Right lobe of liver (tissue), 6 donors: Measurements from ENCODE around the gene NUDT5. TPM values are rescaled to one million over a fixed set of nuclear protein-coding genes. Genes with fewer than 3 reads are reported as not detected.
"Not testable (repeated sequence)": the region's sequence is repeated elsewhere in the genome, so short reads cannot be mapped to it uniquely, and the experiment has no call there.

Experiments used
- ATAC-seq, 4 donors: fragments of 200-7000 bp; cut with Tn5 transposase; one replicate each; pipeline ENCODE4 v1.9.1; 2020; ENCODE audit warnings: mild to moderate bottlenecking in 4 of 4, moderate library complexity in 4 of 4
- DNase-seq, 3 donors: peaks; one replicate each; pipeline ENCODE4 v3.0.0-alpha.2; 2020
- H3K27ac ChIP-seq, 3 donors: fragments of 200-600 bp; one replicate each; pipeline ENCODE4 v1.8.0; 2022
- H3K27me3 ChIP-seq, 2 donors: fragments of 200-600 bp; one replicate each; pipeline ENCODE4 v1.8.0; 2022
- H3K36me3 ChIP-seq, 4 donors: fragments of 200-600 bp; sonication (generic) in 1 of 4; one replicate each; pipeline versions ENCODE4 v1.5.1 to v1.8.0; 2017 to 2022; ENCODE audit warnings: control low read depth in 1 of 4
- H3K4me1 ChIP-seq, 4 donors: fragments of 200-600 bp; sonication (generic) in 1 of 4; one replicate each; pipeline versions ENCODE4 v1.5.1 to v1.8.0; 2017 to 2022; ENCODE audit warnings: control low read depth in 1 of 4
- H3K4me3 ChIP-seq, 3 donors: fragments of 200-600 bp; one replicate each; pipeline ENCODE4 v1.8.0; 2022
- H3K9me3 ChIP-seq, 4 donors: fragments of 200-600 bp; sonication (generic) in 1 of 4; one replicate each; pipeline versions ENCODE4 v1.5.1 to v1.8.0; 2017 to 2022; ENCODE audit warnings: control low read depth in 1 of 4
- POLR2A ChIP-seq: fragments of 450-650 bp; IDR thresholded peaks from one replicate; pipeline ENCODE4 v1.6.1; 2017; ENCODE audit warnings: antibody characterized with exemption, mild to moderate bottlenecking
- WGBS: methylation state at CpG from one replicate; pipeline ENCODE4 v1.1.6; 2018; ENCODE audit warnings: low coverage, low lambda C conversion rate; ENCODE audit not compliant: insufficient coverage; ENCODE audit errors: missing lambda C conversion rate; 5-methylcytosine and 5-hydroxymethylcytosine counted together
- intact Hi-C, 2 donors: fragments of 100-400 bp; cut with DNase I; formaldehyde crosslinking; loops; one replicate each; pipeline versions ENCODE4 v1.11.2 to v1.14.1; 2022
- total RNA-seq, 6 experiments: library from RNA; depleted of rRNA in 2 of 6; stranded (reverse); fragments of >200 nt in 2 of 6; fragmentation: NEBNext Ultra II Directional in 3 of 6; extraction: Animal tissue kit (Norgen Biotek cat#: 25700) in 3 of 6; gene quantifications; one replicate each; pipeline versions ENCODE4 v1.1.0 to v1.2.4, GENCODE V29; 2016 to 2023
- TF ChIP-seq, protein P1 (sequence below), 4 donors: fragments of 200-600 bp in 3 of 4; fragments of 450-650 bp in 1 of 4; IDR thresholded peaks; one replicate each; pipeline versions ENCODE4 v1.5.1 to v1.8.0; 2016 to 2022; ENCODE audit warnings: antibody characterized with exemption in 4 of 4, mild to moderate bottlenecking in 2 of 4
- donor health status: DM: no; HTN: yes; CAD: no.
- donor health status: DM: no; HTN: no; CAD: no.
- donor health status: DM: no; HTN: no; CAD: no.
- donor health status: DM: no; HTN: yes; CAD: no.
- donor health status: DM: no; HTN: yes; CAD: no.

NUDT5 gene
- total RNA-seq, 6 experiments from 2014 or later = 48.6 to 64.3 (median 55.8) TPM

DNA sequence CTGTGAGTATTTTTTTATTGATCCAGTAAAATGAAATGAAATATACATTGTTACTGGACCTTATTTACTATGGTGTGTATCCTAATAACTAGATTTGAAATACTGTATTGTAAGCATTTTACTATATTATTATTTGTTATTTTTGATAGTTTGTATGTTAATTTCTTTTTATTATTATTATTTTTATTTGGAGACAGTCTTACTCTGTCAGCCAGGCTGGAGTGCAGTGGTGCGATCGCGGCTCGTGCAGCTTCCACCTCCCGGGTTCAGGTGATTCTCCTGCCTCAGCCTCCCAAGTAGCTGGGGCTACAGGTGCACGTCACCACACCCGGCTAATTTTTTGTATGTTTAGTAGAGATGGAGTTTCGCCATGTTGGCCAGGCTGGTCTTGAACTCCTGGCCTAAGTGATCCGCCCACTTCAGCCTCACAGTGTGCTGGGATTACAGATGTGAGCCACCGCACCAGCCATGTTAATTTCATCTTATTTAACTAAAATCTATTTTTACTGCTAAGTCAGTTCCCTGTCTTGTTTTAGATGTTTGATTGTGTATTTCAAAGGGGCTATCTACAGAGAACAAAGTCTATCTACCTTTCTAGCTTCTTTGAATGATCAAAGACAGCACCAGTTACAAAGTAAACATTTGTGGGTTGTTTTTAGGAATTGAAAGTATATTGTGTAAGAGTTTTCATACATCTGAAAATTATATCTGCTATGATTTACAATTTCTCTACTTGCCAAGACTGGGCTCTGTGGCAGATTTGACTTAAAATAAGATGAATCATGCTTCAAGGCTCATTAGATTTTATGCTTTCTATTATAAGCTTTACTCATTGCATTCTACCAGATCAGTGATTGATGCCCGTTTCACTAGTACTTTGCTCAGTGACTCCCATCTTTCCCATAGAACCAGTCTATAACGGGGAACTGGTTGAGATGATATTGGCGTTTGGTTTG is 41.9 kb upstream of the NUDT5 start:
- DNase-seq (no peak), ATAC-seq (peak in 2 of 4 donors; percentile 11 to 57)
- intact Hi-C loops = no loop called here
- no peaks in the 10 kb centered on the region for H3K9me3 ChIP-seq
- H3K4me1 ChIP-seq = peaks cover 0 to 23% (median 4%) of the 10 kb centered on the region in 4 donors
- no peaks in the 10 kb centered on the region for H3K27me3 ChIP-seq
- no peak overlapping the region for H3K27ac ChIP-seq
- peaks cover 0 to 9% (median 2%) of the 10 kb centered on the region in 4 donors for H3K36me3 ChIP-seq
- no peak overlapping the region for H3K4me3 ChIP-seq
- no peak for TF ChIP-seq POLR2A
- TF ChIP-seq, protein P1, sequence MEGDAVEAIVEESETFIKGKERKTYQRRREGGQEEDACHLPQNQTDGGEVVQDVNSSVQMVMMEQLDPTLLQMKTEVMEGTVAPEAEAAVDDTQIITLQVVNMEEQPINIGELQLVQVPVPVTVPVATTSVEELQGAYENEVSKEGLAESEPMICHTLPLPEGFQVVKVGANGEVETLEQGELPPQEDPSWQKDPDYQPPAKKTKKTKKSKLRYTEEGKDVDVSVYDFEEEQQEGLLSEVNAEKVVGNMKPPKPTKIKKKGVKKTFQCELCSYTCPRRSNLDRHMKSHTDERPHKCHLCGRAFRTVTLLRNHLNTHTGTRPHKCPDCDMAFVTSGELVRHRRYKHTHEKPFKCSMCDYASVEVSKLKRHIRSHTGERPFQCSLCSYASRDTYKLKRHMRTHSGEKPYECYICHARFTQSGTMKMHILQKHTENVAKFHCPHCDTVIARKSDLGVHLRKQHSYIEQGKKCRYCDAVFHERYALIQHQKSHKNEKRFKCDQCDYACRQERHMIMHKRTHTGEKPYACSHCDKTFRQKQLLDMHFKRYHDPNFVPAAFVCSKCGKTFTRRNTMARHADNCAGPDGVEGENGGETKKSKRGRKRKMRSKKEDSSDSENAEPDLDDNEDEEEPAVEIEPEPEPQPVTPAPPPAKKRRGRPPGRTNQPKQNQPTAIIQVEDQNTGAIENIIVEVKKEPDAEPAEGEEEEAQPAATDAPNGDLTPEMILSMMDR (IDR thresholded peaks at IDR 0.05) = no peak
- WGBS = 88% methylated on average over 13 of the region's 13 CpGs

DNA sequence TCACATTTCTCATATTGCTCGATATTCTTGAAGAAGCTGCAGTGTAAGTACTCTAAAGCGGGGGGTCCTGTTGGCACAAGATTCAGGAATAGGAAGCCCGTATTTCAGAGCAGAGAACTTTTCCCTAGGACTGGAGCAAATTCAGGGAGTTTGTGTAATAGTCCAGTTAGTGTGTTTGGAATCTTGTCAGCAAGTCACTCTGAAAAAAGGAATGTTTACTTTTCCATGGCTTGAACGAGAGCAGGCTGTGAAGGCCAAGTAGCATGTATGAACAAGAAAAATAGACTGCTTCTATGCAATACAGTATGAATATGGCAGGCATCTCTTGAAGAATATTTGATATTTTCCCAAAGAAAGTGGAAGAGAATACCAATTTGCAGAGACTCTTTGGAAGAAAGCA is 40.1 kb upstream of the NUDT5 start:
- DNase-seq = no peak
- no peak for TF ChIP-seq POLR2A
- TF ChIP-seq, protein P1 (IDR thresholded peaks at IDR 0.05) = no peak
- Histone ChIP-seq H3K36me3 (peaks cover 0 to 23% (median 8%) of the 10 kb centered on the region in 4 donors), H3K27ac (peak overlapping the region in 2 of 3 donors; percentile 5 to 47), H3K4me1 (peaks cover 0 to 23% (median 4%) of the 10 kb centered on the region in 4 donors), H3K9me3 (no peaks in the 10 kb centered on the region), H3K27me3 (no peaks in the 10 kb centered on the region), H3K4me3 (no peak overlapping the region)
- intact Hi-C loops = no loop called here
- WGBS = 14% methylated on average over 4 of the region's 4 CpGs
- ATAC-seq = peak; percentile 72 to 88 (median 80)

DNA sequence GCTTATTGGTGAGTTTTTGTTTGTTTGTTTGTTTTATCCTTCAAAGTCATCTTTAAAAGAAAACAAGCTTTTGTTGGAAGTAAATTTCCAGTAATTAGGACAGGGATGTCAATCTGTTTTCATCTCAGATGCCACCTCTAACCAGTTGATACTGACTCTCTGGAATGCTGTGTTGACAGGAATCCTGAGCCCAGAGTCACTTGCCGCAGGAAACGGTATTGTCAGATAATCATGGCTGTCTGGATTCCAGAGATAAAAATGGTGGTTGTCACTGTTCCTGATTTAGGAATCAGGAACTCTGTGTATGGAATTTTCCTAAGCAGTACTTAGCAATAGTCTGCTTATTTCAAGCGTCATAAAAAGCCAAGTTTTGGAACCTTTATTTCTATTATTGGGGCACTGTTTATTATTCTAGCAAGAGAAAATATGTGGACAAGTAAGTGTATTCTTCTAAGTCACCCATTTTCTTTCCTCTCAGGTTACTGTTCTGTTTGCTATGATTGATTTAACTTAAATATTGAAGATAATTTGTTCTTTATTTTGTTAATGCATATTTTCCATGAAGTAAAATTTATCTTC is 39.5 kb upstream of the NUDT5 start:
- H3K36me3 ChIP-seq = peaks cover 0 to 28% (median 10%) of the 10 kb centered on the region in 4 donors
- H3K4me1 ChIP-seq = peaks cover 0 to 23% (median 4%) of the 10 kb centered on the region in 4 donors
- intact Hi-C loops = no loop called here
- no peak for DNase-seq
- TF ChIP-seq POLR2A = no peak
- TF ChIP-seq, protein P1 (IDR thresholded peaks at IDR 0.05) = no peak
- no peaks in the 10 kb centered on the region for H3K9me3 ChIP-seq
- H3K27me3 ChIP-seq = no peaks in the 10 kb centered on the region
- H3K4me3 ChIP-seq = no peak overlapping the region
- ATAC-seq = peak in 3 of 4 donors; percentile 28 to 70 (median 33)
- peak overlapping the region in 2 of 3 donors; percentile 5 to 47 for H3K27ac ChIP-seq
- WGBS = 66% methylated on average over 3 of the region's 3 CpGs

DNA sequence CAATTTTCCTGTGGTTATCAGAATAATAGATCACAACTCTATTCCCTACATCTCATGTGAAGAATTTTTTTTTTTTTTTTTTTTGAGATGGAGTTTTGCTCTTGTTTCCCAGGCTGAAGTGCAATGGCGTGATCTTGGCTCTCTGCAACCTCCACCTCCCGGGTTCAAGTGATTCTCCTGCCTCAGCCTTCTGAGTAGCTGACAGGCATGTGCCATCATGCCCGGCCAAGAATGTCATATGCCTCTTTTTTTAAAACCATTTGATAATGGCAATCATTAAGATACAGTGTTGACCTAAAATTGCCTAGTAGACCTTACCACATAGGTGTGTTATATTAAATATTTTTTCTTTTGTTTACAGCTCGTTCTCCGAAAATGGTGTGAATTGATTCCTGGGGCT is 39.0 kb upstream of the NUDT5 start:
- H3K9me3 ChIP-seq, H3K27me3 ChIP-seq, DNase-seq, ATAC-seq, H3K27ac ChIP-seq, intact Hi-C loops, H3K4me3 ChIP-seq: not testable (repeated sequence)
- Histone ChIP-seq H3K36me3 (peaks cover 0 to 28% (median 10%) of the 10 kb centered on the region in 4 donors), H3K4me1 (peaks cover 0 to 23% (median 4%) of the 10 kb centered on the region in 4 donors)
- 92% methylated on average over 5 of the region's 5 CpGs for WGBS

DNA sequence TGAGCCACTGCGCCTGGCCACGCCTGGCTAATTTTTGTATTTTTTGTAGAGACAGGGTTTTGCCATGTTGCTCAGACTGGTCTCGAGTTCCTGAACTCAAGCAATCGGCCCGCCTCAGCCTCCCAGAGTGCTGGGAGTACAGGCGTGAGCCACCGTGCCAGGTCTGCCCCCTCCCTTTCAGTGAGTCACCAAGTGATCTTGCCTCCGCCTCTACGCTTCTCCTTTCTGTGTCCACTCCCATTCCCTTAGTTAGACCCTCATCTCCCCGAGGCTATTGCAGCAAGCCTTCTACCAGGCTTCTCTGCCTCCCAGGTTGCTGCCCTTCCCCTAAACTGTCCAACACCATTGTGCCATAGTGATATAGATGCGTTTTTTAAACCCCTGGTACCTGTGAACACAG is 33.2 kb upstream of the NUDT5 start:
- H3K9me3 ChIP-seq = no peaks in the 10 kb centered on the region

DNA sequence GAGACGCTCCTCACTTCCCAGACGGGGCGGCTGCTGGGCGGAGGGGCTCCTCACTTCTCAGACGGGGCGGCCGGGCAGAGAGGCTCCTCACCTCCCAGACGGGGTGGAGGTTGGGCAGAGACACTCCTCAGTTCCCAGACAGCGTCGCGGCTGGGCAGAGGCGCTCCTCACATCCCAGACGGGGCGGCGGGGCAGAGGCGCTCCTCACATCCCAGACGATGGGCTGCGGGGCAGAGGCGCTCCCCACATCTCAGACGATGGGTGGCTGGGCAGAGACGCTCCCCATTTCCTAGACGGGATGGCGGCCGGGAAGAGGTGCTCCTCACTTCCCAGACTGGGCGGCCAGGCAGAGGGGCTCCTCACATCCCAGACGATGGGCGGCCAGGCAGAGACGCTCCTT is 30.7 kb upstream of the NUDT5 start:
- 80% methylated on average over 1 of the region's 28 CpGs for WGBS
- H3K4me3 ChIP-seq, H3K9me3 ChIP-seq, DNase-seq, intact Hi-C loops, H3K27ac ChIP-seq, ATAC-seq, H3K27me3 ChIP-seq: not testable (repeated sequence)
- Histone ChIP-seq H3K4me1 (peaks cover 0 to 14% (median 4%) of the 10 kb centered on the region in 4 donors), H3K36me3 (peaks cover 0 to 14% (median 5%) of the 10 kb centered on the region in 4 donors)

More for the DNA sequence above, 33.2 kb upstream of the NUDT5 start:
- peaks cover 0 to 10% (median 4%) of the 10 kb centered on the region in 4 donors for H3K4me1 ChIP-seq
- DNase-seq (no peak), ATAC-seq (no peak)
- H3K27me3 ChIP-seq = no peaks in the 10 kb centered on the region
- no peak for TF ChIP-seq POLR2A
- TF ChIP-seq, protein P1 (IDR thresholded peaks at IDR 0.05) = no peak
- WGBS = 91% methylated on average over 6 of the region's 11 CpGs
- H3K27ac ChIP-seq = no peak overlapping the region
- H3K4me3 ChIP-seq = no peak overlapping the region
- H3K36me3 ChIP-seq = peaks cover 0 to 24% (median 9%) of the 10 kb centered on the region in 4 donors
- intact Hi-C loops = no loop called here
